ENCODE measurements around the gene DOP1B.
"Not testable (repeated sequence)": the region's sequence is repeated elsewhere in the genome, so short reads cannot be mapped to it uniquely, and the experiment has no call there.

Gene DOP1B

GRCh38 chr21:36139791-36140190 is 16.8 kb upstream of the DOP1B start:
- not testable (repeated sequence) for H3K14ac ChIP-seq (ENCODE audit: low read length); H2BK12ac ChIP-seq (ENCODE audit: low read length); H2AK5ac ChIP-seq (ENCODE audit: low read depth, low read length); H3K9me3 ChIP-seq (replicated peaks in 1 of 2; ENCODE audit: control insufficient read depth in 2 of 2, insufficient read depth in 1 of 2, low read depth in 1 of 2, low read length in 2 of 2); H2BK15ac ChIP-seq (ENCODE audit: low read length); H3K4me3 ChIP-seq (ENCODE audit: low read length in 2 of 2); H3K23ac ChIP-seq (ENCODE audit: low read depth, low read length, poor library complexity); H4K91ac ChIP-seq (ENCODE audit: low read depth, low read length, poor library complexity); H3K4me1 ChIP-seq (ENCODE audit: control insufficient read depth in 2 of 2, insufficient read depth in 1 of 2, low read depth in 1 of 2, low read length in 2 of 2); H3K27ac ChIP-seq (replicated peaks; ENCODE audit: low read length); H3K18ac ChIP-seq (ENCODE audit: low read length); H3K4me2 ChIP-seq (ENCODE audit: insufficient read depth, low read length, poor library complexity, severe bottlenecking); H3K4ac ChIP-seq (ENCODE audit: low read length); H3K9ac ChIP-seq (ENCODE audit: low read depth, low read length, poor library complexity); H3K36me3 ChIP-seq (replicated peaks in 1 of 2; ENCODE audit: control insufficient read depth in 2 of 2, insufficient read depth in 2 of 2, low read length in 2 of 2); H2BK5ac ChIP-seq (ENCODE audit: low read length); H2AFZ ChIP-seq (ENCODE audit: low read length); H4K8ac ChIP-seq (ENCODE audit: low read depth, low read length); DNase-seq (ENCODE audit: low spot score); H2BK120ac ChIP-seq (ENCODE audit: low read depth, low read length); H3K79me1 ChIP-seq (ENCODE audit: low read depth, low read length)
- no CpG with 5 or more reads among the region's 13 CpGs for WGBS, 2 donors (ENCODE audit: extremely low coverage in 2 of 2, insufficient read length in 2 of 2, insufficient replicate concordance in 1 of 2)
- H3K27me3 ChIP-seq (ENCODE audit: control insufficient read depth in 3 of 3, insufficient read depth in 3 of 3, low read depth in 1 of 3, low read length in 3 of 3) = peaks cover 7 to 41% (median 29%) of the 10 kb centered on the region in 3 experiments

- Histone ChIP-seq H3K4ac (ENCODE audit: low read length) (no peak overlapping the region), H3K23ac (ENCODE audit: low read depth, low read length, poor library complexity) (no peak overlapping the region), H4K8ac (ENCODE audit: low read depth, low read length) (no peak overlapping the region), H2BK12ac (ENCODE audit: low read length) (no peak overlapping the region), H3K9ac (ENCODE audit: low read depth, low read length, poor library complexity) (no peak overlapping the region), H2AK5ac (ENCODE audit: low read depth, low read length) (no peak overlapping the region), H2BK5ac (ENCODE audit: low read length) (no peak overlapping the region), H4K91ac (ENCODE audit: low read depth, low read length, poor library complexity) (no peak overlapping the region), H3K27ac (replicated peaks; ENCODE audit: low read length) (no peak overlapping the region), H2AFZ (ENCODE audit: low read length) (no peak overlapping the region), H3K4me3 (ENCODE audit: low read length in 2 of 2) (no peak overlapping the region), H3K14ac (ENCODE audit: low read length) (no peak overlapping the region), H2BK15ac (ENCODE audit: low read length) (no peak overlapping the region), H2BK120ac (ENCODE audit: low read depth, low read length) (no peak overlapping the region), H3K18ac (ENCODE audit: low read length) (no peak overlapping the region), H3K36me3 (replicated peaks in 1 of 2; ENCODE audit: control insufficient read depth in 2 of 2, insufficient read depth in 2 of 2, low read length in 2 of 2) (no peaks in the 10 kb centered on the region), H3K9me3 (replicated peaks in 1 of 2; ENCODE audit: control insufficient read depth in 2 of 2, insufficient read depth in 1 of 2, low read depth in 1 of 2, low read length in 2 of 2) (no peaks in the 10 kb centered on the region), H3K79me1 (ENCODE audit: low read depth, low read length) (no peaks in the 10 kb centered on the region), H3K4me1 (ENCODE audit: control insufficient read depth in 2 of 2, insufficient read depth in 1 of 2, low read depth in 1 of 2, low read length in 2 of 2) (peaks cover 0 to 1% of the 10 kb centered on the region in 2 donors), H3K27me3 (ENCODE audit: control insufficient read depth in 3 of 3, insufficient read depth in 3 of 3, low read depth in 1 of 3, low read length in 3 of 3) (peaks cover under 1 to 23% (median 12%) of the 10 kb centered on the region in 3 experiments), H3K4me2 (ENCODE audit: insufficient read depth, low read length, poor library complexity, severe bottlenecking) (no peak overlapping the region)
- DNase-seq (ENCODE audit: low spot score) = peak; percentile 78
- no CpG with 5 or more reads among the region's 6 CpGs for WGBS, 2 donors (ENCODE audit: extremely low coverage in 2 of 2, insufficient read length in 2 of 2, insufficient replicate concordance in 1 of 2)
These were observed 15.1 kb upstream of the DOP1B start for GRCh38 chr21:36141513-36141925.

- not testable (repeated sequence) for H2AFZ ChIP-seq (ENCODE audit: low read length); H3K79me1 ChIP-seq (ENCODE audit: low read depth, low read length); H3K9me3 ChIP-seq (replicated peaks in 1 of 2; ENCODE audit: control insufficient read depth in 2 of 2, insufficient read depth in 1 of 2, low read depth in 1 of 2, low read length in 2 of 2); H3K14ac ChIP-seq (ENCODE audit: low read length); H3K36me3 ChIP-seq (replicated peaks in 1 of 2; ENCODE audit: control insufficient read depth in 2 of 2, insufficient read depth in 2 of 2, low read length in 2 of 2); H3K27ac ChIP-seq (replicated peaks; ENCODE audit: low read length); DNase-seq (ENCODE audit: low spot score); H3K4ac ChIP-seq (ENCODE audit: low read length); H3K18ac ChIP-seq (ENCODE audit: low read length); H2BK12ac ChIP-seq (ENCODE audit: low read length); H3K27me3 ChIP-seq (ENCODE audit: control insufficient read depth in 3 of 3, insufficient read depth in 3 of 3, low read depth in 1 of 3, low read length in 3 of 3); H4K8ac ChIP-seq (ENCODE audit: low read depth, low read length); H2BK15ac ChIP-seq (ENCODE audit: low read length); H3K4me1 ChIP-seq (ENCODE audit: control insufficient read depth in 2 of 2, insufficient read depth in 1 of 2, low read depth in 1 of 2, low read length in 2 of 2); H2BK5ac ChIP-seq (ENCODE audit: low read length); H2AK5ac ChIP-seq (ENCODE audit: low read depth, low read length); H3K4me3 ChIP-seq (ENCODE audit: low read length in 2 of 2); H2BK120ac ChIP-seq (ENCODE audit: low read depth, low read length); H3K23ac ChIP-seq (ENCODE audit: low read depth, low read length, poor library complexity); H4K91ac ChIP-seq (ENCODE audit: low read depth, low read length, poor library complexity); H3K4me2 ChIP-seq (ENCODE audit: insufficient read depth, low read length, poor library complexity, severe bottlenecking); H3K9ac ChIP-seq (ENCODE audit: low read depth, low read length, poor library complexity)
- no CpG with 5 or more reads among the region's 6 CpGs for WGBS, 2 donors (ENCODE audit: extremely low coverage in 2 of 2, insufficient read length in 2 of 2, insufficient replicate concordance in 1 of 2)
These were observed 12.4 kb upstream of the DOP1B start for GRCh38 chr21:36144233-36144632.

GRCh38 chr21:36145259-36145658 is 11.4 kb upstream of the DOP1B start:
- Histone ChIP-seq H2BK5ac (ENCODE audit: low read length) (no peak overlapping the region), H3K9me3 (replicated peaks in 1 of 2; ENCODE audit: control insufficient read depth in 2 of 2, insufficient read depth in 1 of 2, low read depth in 1 of 2, low read length in 2 of 2) (no peaks in the 10 kb centered on the region), H3K36me3 (replicated peaks in 1 of 2; ENCODE audit: control insufficient read depth in 2 of 2, insufficient read depth in 2 of 2, low read length in 2 of 2) (no peaks in the 10 kb centered on the region), H3K27me3 (ENCODE audit: control insufficient read depth in 3 of 3, insufficient read depth in 3 of 3, low read depth in 1 of 3, low read length in 3 of 3) (peaks cover 0 to 4% (median 0%) of the 10 kb centered on the region in 3 experiments), H2BK120ac (ENCODE audit: low read depth, low read length) (no peak overlapping the region), H2BK12ac (ENCODE audit: low read length) (no peak overlapping the region), H2AFZ (ENCODE audit: low read length) (no peak overlapping the region), H4K8ac (ENCODE audit: low read depth, low read length) (no peak overlapping the region), H3K9ac (ENCODE audit: low read depth, low read length, poor library complexity) (no peak overlapping the region), H3K4ac (ENCODE audit: low read length) (no peak overlapping the region), H3K4me3 (ENCODE audit: low read length in 2 of 2) (no peak overlapping the region), H3K4me1 (ENCODE audit: control insufficient read depth in 2 of 2, insufficient read depth in 1 of 2, low read depth in 1 of 2, low read length in 2 of 2) (peaks cover under 1 to 1% of the 10 kb centered on the region in 2 donors), H2AK5ac (ENCODE audit: low read depth, low read length) (no peak overlapping the region), H3K27ac (replicated peaks; ENCODE audit: low read length) (no peak overlapping the region), H3K79me1 (ENCODE audit: low read depth, low read length) (no peaks in the 10 kb centered on the region), H3K18ac (ENCODE audit: low read length) (no peak overlapping the region), H3K4me2 (ENCODE audit: insufficient read depth, low read length, poor library complexity, severe bottlenecking) (no peak overlapping the region), H2BK15ac (ENCODE audit: low read length) (no peak overlapping the region), H3K23ac (ENCODE audit: low read depth, low read length, poor library complexity) (no peak overlapping the region), H4K91ac (ENCODE audit: low read depth, low read length, poor library complexity) (no peak overlapping the region), H3K14ac (ENCODE audit: low read length) (no peak overlapping the region)
- no CpG with 5 or more reads among the region's 3 CpGs for WGBS, 2 donors (ENCODE audit: extremely low coverage in 2 of 2, insufficient read length in 2 of 2, insufficient replicate concordance in 1 of 2)
- no peak for DNase-seq (ENCODE audit: low spot score)
